PC-3 (cell line): ENCODE data around the gene RPTN. TPM values are rescaled to one million over a fixed set of nuclear protein-coding genes. Genes with fewer than 3 reads are reported as not detected.

Experiments used
- ATAC-seq: fragments of 200-7000 bp; cut with Tn5 transposase; 2 replicates; pipeline ENCODE4 v1.9.1; 2020; ENCODE audit warnings: mild to moderate bottlenecking, moderate library complexity
- BruUV-seq: library from RNA; stranded (reverse); fragments of 400-500 nt; replicated peaks from 2 replicates; lab custom pipeline; 2021; lab: Mats Ljungman, UMichigan
- CTCF ChIA-PET: fragments of 300-600 bp; sonication (Branson Sonifier 250); formaldehyde crosslinking; loops from one replicate; lab custom pipeline; 2022; ENCODE audit warnings: antibody characterized with exemption; lab: Charles Lee
- POLR2A ChIA-PET: fragments of 300-600 bp; sonication (Branson Sonifier 250); formaldehyde crosslinking; loops from one replicate; lab custom pipeline; 2022; ENCODE audit warnings: antibody characterized with exemption; ENCODE audit not compliant: unreplicated experiment; lab: Charles Lee
- DNase-seq: peaks from one replicate; pipeline ENCODE4 v3.0.0-alpha.2; 2015
- H2AFZ ChIP-seq: fragments of 300-600 bp; sonication (generic); 2 replicates; pipeline ENCODE4 v1.6.0; 2016; ENCODE audit warnings: antibody characterized with exemption, low read length
- H3F3A ChIP-seq: fragments of 300-600 bp; sonication (generic); one replicate; pipeline ENCODE4 v1.6.0; 2017; ENCODE audit warnings: antibody characterized with exemption, low read length, control low read depth, mild to moderate bottlenecking; ENCODE audit not compliant: unreplicated experiment
- H3K27ac ChIP-seq: fragments of 300-600 bp; sonication (generic); 2 replicates; pipeline ENCODE4 v1.5.1; 2016; ENCODE audit warnings: mild to moderate bottlenecking, low read length
- H3K27me3 ChIP-seq: fragments of 300-600 bp; sonication (generic); 2 replicates; pipeline ENCODE4 v1.6.1; 2016; ENCODE audit warnings: low read length, mixed read lengths
- H3K36me3 ChIP-seq: fragments of 300-600 bp; sonication (generic); 2 replicates; pipeline ENCODE4 v1.6.1; 2016; ENCODE audit warnings: low read depth, mixed run types, low read length, mixed read lengths
- H3K4me1 ChIP-seq: fragments of 300-600 bp; sonication (generic); 2 replicates; pipeline ENCODE4 v1.5.1; 2016; ENCODE audit warnings: low read length; ENCODE audit not compliant: insufficient read depth
- H3K4me2 ChIP-seq: fragments of 300-600 bp; sonication (generic); 2 replicates; pipeline ENCODE4 v1.6.0; 2016; ENCODE audit warnings: low read length
- H3K4me3 ChIP-seq: fragments of 300-600 bp; sonication (generic); 2 replicates; pipeline ENCODE4 v1.5.1; 2016; ENCODE audit warnings: mild to moderate bottlenecking, low read length, mixed read lengths
- H3K79me2 ChIP-seq: fragments of 300-600 bp; sonication (generic); 2 replicates; pipeline ENCODE4 v1.6.1; 2017; ENCODE audit warnings: low read length, mixed read lengths
- H3K9ac ChIP-seq: fragments of 300-600 bp; sonication (generic); 2 replicates; pipeline ENCODE4 v1.6.0; 2016; ENCODE audit warnings: mild to moderate bottlenecking, low read length
- H3K9me2 ChIP-seq: fragments of 300-600 bp; sonication (generic); replicated peaks from 2 replicates; pipeline ENCODE4 v1.6.1; 2016; ENCODE audit warnings: mixed run types, low read length, mixed read lengths
- H3K9me3 ChIP-seq: fragments of 300-600 bp; sonication (generic); 2 replicates; pipeline ENCODE4 v1.6.1; 2016; ENCODE audit warnings: low read length, mixed read lengths
- H4K20me1 ChIP-seq: fragments of 300-600 bp; sonication (generic); 2 replicates; pipeline ENCODE4 v1.6.1; 2016; ENCODE audit warnings: low read length, mixed read lengths
- EZH2 ChIP-seq: fragments of 300-600 bp; sonication (generic); IDR thresholded peaks from one replicate; pipeline ENCODE4 v1.6.1; 2017; ENCODE audit warnings: antibody characterized with exemption, mild to moderate bottlenecking, low read length; ENCODE audit not compliant: unreplicated experiment
- EZH2phosphoT487 ChIP-seq: fragments of 300-600 bp; sonication (generic); IDR thresholded peaks from 2 replicates; pipeline ENCODE4 v1.6.1; 2018; ENCODE audit warnings: mild to moderate bottlenecking, antibody characterized with exemption, low read length, borderline replicate concordance
- intact Hi-C: fragments of 100-400 bp; cut with micrococcal nuclease; formaldehyde crosslinking; loops from 2 replicates; pipeline ENCODE4 v1.9.0; 2023
- total RNA-seq: library from RNA; depleted of rRNA; stranded (reverse); fragments of >200 nt; gene quantifications from 2 replicates; pipeline ENCODE4 v1.2.3, GENCODE V29; 2014
- TF ChIP-seq, protein P1 (sequence below): fragments of 300-600 bp; sonication (generic); conservative IDR thresholded peaks from 2 replicates; pipeline ENCODE4 v1.5.1; 2017; ENCODE audit warnings: antibody characterized with exemption, low read depth, mild to moderate bottlenecking, low read length

The RPTN gene
- total RNA-seq, 1 experiment from 2014 or later, result not detected

DNA sequence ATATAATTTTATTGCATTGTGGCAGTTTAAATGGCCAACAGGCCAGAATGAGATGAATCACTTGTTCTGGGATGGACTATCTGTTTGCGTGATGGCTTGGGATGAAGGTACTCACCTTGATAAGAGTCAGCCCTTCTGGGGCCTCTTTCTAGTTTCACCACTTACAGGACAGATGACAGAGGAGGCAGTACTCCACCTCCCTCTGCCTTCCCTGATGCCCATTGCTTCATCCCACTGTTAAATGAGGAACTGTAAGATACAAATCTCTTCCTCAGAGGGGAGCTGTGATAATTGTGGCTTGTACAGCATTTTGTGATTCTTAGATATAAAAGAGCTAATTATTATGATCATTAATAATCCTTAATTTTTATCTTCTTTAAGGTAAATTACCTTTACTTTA, 40.1 kb downstream of the RPTN start:
- H3K9ac ChIP-seq, result no peak overlapping the region
- ChIA-PET CTCF (interaction anchor here (0.7 kb wide), 1 partner anchor 228 kb away, joined by 3 read pairs; no protein-coding TSS in a partner anchor), POLR2A (no interaction called here)
- no peaks in the 10 kb centered on the region for H3K9me2 ChIP-seq
- H3K79me2 ChIP-seq, result no peaks in the 10 kb centered on the region
- no TSS peak for BruUV-seq
- H3F3A ChIP-seq, result no peaks in the 10 kb centered on the region
- intact Hi-C loops, result no loop called here
- no peaks in the 10 kb centered on the region for H4K20me1 ChIP-seq
- TF ChIP-seq EZH2phosphoT487, result no peak
- no peak for DNase-seq
- no peak for ATAC-seq
- no peaks in the 10 kb centered on the region for H3K36me3 ChIP-seq
- no peaks in the 10 kb centered on the region for H3K9me3 ChIP-seq
- H3K4me3 ChIP-seq, result no peak overlapping the region
- H3K27ac ChIP-seq, result no peak overlapping the region
- no peak overlapping the region for H2AFZ ChIP-seq
- no peak overlapping the region for H3K4me2 ChIP-seq
- no peaks in the 10 kb centered on the region for H3K4me1 ChIP-seq
- peaks cover 76% of the 10 kb centered on the region for H3K27me3 ChIP-seq

DNA sequence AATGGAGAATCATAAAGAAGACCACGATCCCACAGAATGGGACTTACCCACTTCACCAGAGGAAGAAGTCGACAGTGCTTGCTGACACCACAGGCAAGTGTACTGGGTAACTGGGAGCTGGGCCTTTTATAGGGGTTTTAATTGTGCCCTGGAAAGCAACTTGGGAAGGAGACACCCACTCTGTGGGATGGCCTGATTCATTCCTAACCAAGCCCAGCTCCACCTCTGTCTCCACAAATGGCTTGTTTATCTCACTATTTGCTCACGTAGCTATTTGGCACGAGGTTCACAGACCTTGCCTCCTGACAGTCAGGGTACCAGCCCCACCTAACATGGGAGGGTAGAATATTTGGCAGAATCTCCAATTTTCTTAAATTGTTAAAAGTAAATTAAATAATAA, 43.7 kb downstream of the RPTN start, which contains the start of gene TCHH:
Gene TCHH, minus strand, starts transcription at position 101 of the 400 bp plus-strand sequence. CDS start 1,364 bp downstream, outside the sequence.
- H3F3A ChIP-seq, result no peaks in the 10 kb centered on the region
- intact Hi-C loops, result no loop called here
- ATAC-seq (no peak), DNase-seq (no peak)
- H3K9ac ChIP-seq, result no peak within 1 kb of the TSS
- H3K4me1 ChIP-seq, result peaks cover 22% of the 10 kb centered on the region
- H4K20me1 ChIP-seq, result no peaks in the 10 kb centered on the region
- H3K36me3 ChIP-seq, result no peaks in the 10 kb centered on the region
- no peaks in the 10 kb centered on the region for H3K9me2 ChIP-seq
- ChIA-PET CTCF (no interaction called here), POLR2A (no interaction called here)
- no peaks in the 10 kb centered on the region for H3K9me3 ChIP-seq
- H3K4me3 ChIP-seq, result no peak within 1 kb of the TSS
- no TSS peak for BruUV-seq
- no peaks in the 10 kb centered on the region for H3K79me2 ChIP-seq
- peaks cover 81% of the 10 kb centered on the region for H3K27me3 ChIP-seq
- H3K27ac ChIP-seq, result no peak within 1 kb of the TSS
- no peak within 1 kb of the TSS for H2AFZ ChIP-seq
- TF ChIP-seq, protein P1, sequence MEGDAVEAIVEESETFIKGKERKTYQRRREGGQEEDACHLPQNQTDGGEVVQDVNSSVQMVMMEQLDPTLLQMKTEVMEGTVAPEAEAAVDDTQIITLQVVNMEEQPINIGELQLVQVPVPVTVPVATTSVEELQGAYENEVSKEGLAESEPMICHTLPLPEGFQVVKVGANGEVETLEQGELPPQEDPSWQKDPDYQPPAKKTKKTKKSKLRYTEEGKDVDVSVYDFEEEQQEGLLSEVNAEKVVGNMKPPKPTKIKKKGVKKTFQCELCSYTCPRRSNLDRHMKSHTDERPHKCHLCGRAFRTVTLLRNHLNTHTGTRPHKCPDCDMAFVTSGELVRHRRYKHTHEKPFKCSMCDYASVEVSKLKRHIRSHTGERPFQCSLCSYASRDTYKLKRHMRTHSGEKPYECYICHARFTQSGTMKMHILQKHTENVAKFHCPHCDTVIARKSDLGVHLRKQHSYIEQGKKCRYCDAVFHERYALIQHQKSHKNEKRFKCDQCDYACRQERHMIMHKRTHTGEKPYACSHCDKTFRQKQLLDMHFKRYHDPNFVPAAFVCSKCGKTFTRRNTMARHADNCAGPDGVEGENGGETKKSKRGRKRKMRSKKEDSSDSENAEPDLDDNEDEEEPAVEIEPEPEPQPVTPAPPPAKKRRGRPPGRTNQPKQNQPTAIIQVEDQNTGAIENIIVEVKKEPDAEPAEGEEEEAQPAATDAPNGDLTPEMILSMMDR, result no peak
- H3K4me2 ChIP-seq, result no peak within 1 kb of the TSS

DNA sequence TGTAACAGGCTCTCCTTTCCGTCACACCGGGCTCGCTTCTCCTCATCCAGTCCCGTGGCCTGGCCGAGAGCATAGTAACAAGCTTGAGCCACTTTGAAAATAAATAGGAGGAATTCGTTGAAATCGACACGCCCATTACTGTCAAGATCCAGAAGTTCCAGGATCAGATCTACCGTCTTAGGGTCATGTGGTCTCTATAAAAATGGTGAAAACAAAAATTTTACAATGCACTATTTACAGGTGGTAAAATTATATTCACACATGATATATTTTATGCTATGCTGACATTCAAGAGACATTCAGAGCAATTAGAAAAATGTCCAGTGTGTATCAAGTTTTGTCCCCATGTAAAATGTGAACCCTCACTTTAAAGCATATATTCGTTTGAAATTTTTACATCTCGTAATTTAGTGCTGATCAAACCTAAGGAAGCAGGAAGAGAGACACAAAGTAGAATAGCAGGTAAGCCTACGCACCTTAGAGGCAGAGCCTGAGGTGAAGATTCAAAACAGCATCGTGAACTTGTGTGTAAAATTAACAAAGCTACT, 46.1 kb downstream of the RPTN start:
- Histone ChIP-seq H3K27me3 (peaks cover 93% of the 10 kb centered on the region), H2AFZ (no peak overlapping the region)
- no TSS peak for BruUV-seq

More for the DNA sequence above, 46.1 kb downstream of the RPTN start:
- intact Hi-C loops, result no loop called here
- no peaks in the 10 kb centered on the region for H3K9me3 ChIP-seq
- H3K36me3 ChIP-seq, result no peaks in the 10 kb centered on the region
- CTCF ChIA-PET, result no interaction called here
- no peaks in the 10 kb centered on the region for H4K20me1 ChIP-seq
- H3K9me2 ChIP-seq, result no peaks in the 10 kb centered on the region
- no peak overlapping the region for H3K9ac ChIP-seq
- H3K27ac ChIP-seq, result no peak overlapping the region
- DNase-seq (no peak), ATAC-seq (no peak)
- POLR2A ChIA-PET, result no interaction called here
- no peaks in the 10 kb centered on the region for H3F3A ChIP-seq
- H3K4me2 ChIP-seq, result peak overlapping the region; percentile 70
- TF ChIP-seq, protein P1, result no peak
- TF ChIP-seq EZH2 (no peak), EZH2phosphoT487 (no peak)
- no peaks in the 10 kb centered on the region for H3K79me2 ChIP-seq
- 0 out of 2 replicates have a peak overlapping the region, but pooled peaks have one; percentile 44 for H3K4me3 ChIP-seq
- peaks cover 42% of the 10 kb centered on the region for H3K4me1 ChIP-seq
